ENCODE measurements around the gene DOCK1.

Gene DOCK1

GRCh38 chr10:127497685-127498084, 592.5 kb downstream of the DOCK1 start:
- Histone ChIP-seq H2AFZ (ENCODE audit: low read length) (no peak overlapping the region), H3K79me2 (ENCODE audit: insufficient read depth, low read length) (no peaks in the 10 kb centered on the region), H3K9me2 (replicated peaks; ENCODE audit: low read depth, low read length) (no peaks in the 10 kb centered on the region), H4K20me1 (ENCODE audit: insufficient read depth, low read length, poor library complexity, severe bottlenecking) (no peaks in the 10 kb centered on the region), H3K9me3 (ENCODE audit: insufficient read depth, low read depth, low read length) (peaks cover 6% of the 10 kb centered on the region; the same call in 1 of the 2 replicates), H3K9ac (ENCODE audit: low read depth, low read length, poor library complexity, severe bottlenecking) (no peak overlapping the region), H3K4me3 (ENCODE audit: low read length, poor library complexity, severe bottlenecking) (no peak overlapping the region), H3K4me2 (ENCODE audit: low read depth, low read length, poor library complexity, severe bottlenecking) (no peak overlapping the region), H3F3A (ENCODE audit: low read depth) (no peaks in the 10 kb centered on the region), H3K4me1 (ENCODE audit: insufficient read depth, low read length, poor library complexity, severe bottlenecking) (no peaks in the 10 kb centered on the region), H3K27me3 (ENCODE audit: insufficient read depth, low read length, poor library complexity, severe bottlenecking) (no peaks in the 10 kb centered on the region), H3K36me3 (ENCODE audit: insufficient read depth, low read length) (no peaks in the 10 kb centered on the region)
- TF ChIP-seq EZH2phosphoT487 (IDR thresholded peaks at IDR 0.05; ENCODE audit: borderline replicate concordance) (no peak), CTCF (conservative IDR thresholded peaks at IDR 0.05; ENCODE audit: low read length) (no peak)

- Histone ChIP-seq H4K20me1 (ENCODE audit: insufficient read depth, low read length, poor library complexity, severe bottlenecking) (no peaks in the 10 kb centered on the region), H3K9me3 (ENCODE audit: insufficient read depth, low read depth, low read length) (peaks cover 6% of the 10 kb centered on the region; the same call in 1 of the 2 replicates), H3K4me1 (ENCODE audit: insufficient read depth, low read length, poor library complexity, severe bottlenecking) (no peaks in the 10 kb centered on the region), H2AFZ (ENCODE audit: low read length) (no peak overlapping the region), H3F3A (ENCODE audit: low read depth) (no peaks in the 10 kb centered on the region), H3K36me3 (ENCODE audit: insufficient read depth, low read length) (no peaks in the 10 kb centered on the region), H3K9me2 (replicated peaks; ENCODE audit: low read depth, low read length) (no peaks in the 10 kb centered on the region), H3K9ac (ENCODE audit: low read depth, low read length, poor library complexity, severe bottlenecking) (no peak overlapping the region), H3K4me3 (ENCODE audit: low read length, poor library complexity, severe bottlenecking) (no peak overlapping the region), H3K79me2 (ENCODE audit: insufficient read depth, low read length) (no peaks in the 10 kb centered on the region), H3K27me3 (ENCODE audit: insufficient read depth, low read length, poor library complexity, severe bottlenecking) (no peaks in the 10 kb centered on the region), H3K4me2 (ENCODE audit: low read depth, low read length, poor library complexity, severe bottlenecking) (no peak overlapping the region)
- TF ChIP-seq EZH2phosphoT487 (IDR thresholded peaks at IDR 0.05; ENCODE audit: borderline replicate concordance) (no peak), CTCF (conservative IDR thresholded peaks at IDR 0.05; ENCODE audit: low read length) (no peak)
Observed at GRCh38 chr10:127498087-127498486, 592.9 kb downstream of the DOCK1 start.

- H3K9me2 ChIP-seq (replicated peaks; ENCODE audit: low read depth, low read length), result no peaks in the 10 kb centered on the region
- H4K20me1 ChIP-seq (ENCODE audit: insufficient read depth, low read length, poor library complexity, severe bottlenecking), result no peaks in the 10 kb centered on the region
- H3K36me3 ChIP-seq (ENCODE audit: insufficient read depth, low read length), result no peaks in the 10 kb centered on the region
- no peaks in the 10 kb centered on the region for H3K79me2 ChIP-seq (ENCODE audit: insufficient read depth, low read length)
- H3F3A ChIP-seq (ENCODE audit: low read depth), result no peaks in the 10 kb centered on the region
- TF ChIP-seq CTCF (conservative IDR thresholded peaks at IDR 0.05; ENCODE audit: low read length) (no peak), EZH2phosphoT487 (IDR thresholded peaks at IDR 0.05; ENCODE audit: borderline replicate concordance) (no peak)
- no peak overlapping the region for H3K9ac ChIP-seq (ENCODE audit: low read depth, low read length, poor library complexity, severe bottlenecking)
- no peak overlapping the region for H2AFZ ChIP-seq (ENCODE audit: low read length)
- no peaks in the 10 kb centered on the region for H3K9me3 ChIP-seq (ENCODE audit: insufficient read depth, low read depth, low read length)
- no peak overlapping the region for H3K4me2 ChIP-seq (ENCODE audit: low read depth, low read length, poor library complexity, severe bottlenecking)
- H3K4me1 ChIP-seq (ENCODE audit: insufficient read depth, low read length, poor library complexity, severe bottlenecking), result no peaks in the 10 kb centered on the region
- H3K4me3 ChIP-seq (ENCODE audit: low read length, poor library complexity, severe bottlenecking), result no peak overlapping the region
- H3K27me3 ChIP-seq (ENCODE audit: insufficient read depth, low read length, poor library complexity, severe bottlenecking), result no peaks in the 10 kb centered on the region
Observed at GRCh38 chr10:127500127-127500526, 594.9 kb downstream of the DOCK1 start.
